Heart right ventricle (tissue), 16 donors: ENCODE results near the gene DAPK1. TPM values are rescaled to one million over a fixed set of nuclear protein-coding genes. Genes with fewer than 3 reads are reported as not detected.

Experiments used
- ATAC-seq, 8 donors: fragments of 200-7000 bp; cut with Tn5 transposase; one replicate each; pipeline ENCODE4 v1.9.1; 2020; ENCODE audit warnings: mild to moderate bottlenecking in 8 of 8, moderate library complexity in 8 of 8, moderate number of reproducible peaks in 1 of 8
- DNase-seq, 2 donors: peaks; one replicate each; pipeline ENCODE4 v3.0.0-alpha.2; 2020
- H3K27ac ChIP-seq, 10 donors: fragments of 200-600 bp; sonication (generic) in 2 of 10; one replicate each; pipeline versions ENCODE4 v1.5.0 to v1.8.0; 2020 to 2022; ENCODE audit warnings: mild to moderate bottlenecking in 3 of 10
- H3K27me3 ChIP-seq, 7 donors: fragments of 200-600 bp; one replicate each; pipeline ENCODE4 v1.8.0; 2021 to 2022; ENCODE audit warnings: mild to moderate bottlenecking in 2 of 7
- H3K36me3 ChIP-seq, 9 donors: fragments of 200-600 bp; sonication (generic) in 1 of 9; one replicate each; pipeline versions ENCODE4 v1.5.0 to v1.8.0; 2020 to 2022; ENCODE audit warnings: mild to moderate bottlenecking in 2 of 9
- H3K4me1 ChIP-seq, 9 donors: fragments of 200-600 bp; sonication (generic) in 1 of 9; one replicate each; pipeline versions ENCODE4 v1.5.0 to v1.8.0; 2020 to 2022; ENCODE audit warnings: mild to moderate bottlenecking in 4 of 9
- H3K4me3 ChIP-seq, 10 donors: fragments of 200-600 bp; sonication (generic) in 2 of 10; one replicate each; pipeline versions ENCODE4 v1.5.0 to v1.8.0; 2020 to 2022; ENCODE audit warnings: mild to moderate bottlenecking in 7 of 10, moderate library complexity in 2 of 10
- H3K9me3 ChIP-seq, 11 donors: fragments of 200-600 bp in 10 of 11; sonication (generic) in 2 of 11; one replicate each; pipeline versions ENCODE4 v1.5.0 to v1.8.0; 2013 to 2022; ENCODE audit warnings: mild to moderate bottlenecking in 2 of 11, control low read depth in 1 of 11, moderate library complexity in 1 of 11
- WGBS, 2 donors: extraction: QIAGEN DNeasy Blood & Tissue Kit; methylation state at CpG; one replicate each; pipeline ENCODE4 v1.1.7; 2013; ENCODE audit warnings: inconsistent platforms in 1 of 2; 5-methylcytosine and 5-hydroxymethylcytosine counted together
- intact Hi-C, 10 donors: fragments of 100-400 bp; cut with DNase I; formaldehyde crosslinking; loops; one replicate each; pipeline versions ENCODE4 v1.11.1 to v1.14.2; 2022
- polyA plus RNA-seq, 2 donors: library from polyadenylated mRNA; stranded (reverse); fragments of 200-250 nt; gene quantifications; one replicate each; pipeline ENCODE4 v1.2.3, GENCODE V29; 2013
- total RNA-seq, 10 donors: library from RNA; stranded (reverse); fragmentation: NEBNext Ultra II Directional in 3 of 10; extraction: Animal tissue kit (Norgen Biotek cat#: 25700) in 3 of 10; gene quantifications; one replicate each; pipeline versions ENCODE4 v1.2.1 to v1.2.4, GENCODE V29; 2021 to 2023
- TF ChIP-seq, protein P1 (sequence below), 9 donors: fragments of 200-600 bp; sonication (generic) in 2 of 9; IDR thresholded peaks; one replicate each; pipeline versions ENCODE4 v1.5.0 to v1.8.0; 2021 to 2022; ENCODE audit warnings: antibody characterized with exemption in 9 of 9, mild to moderate bottlenecking in 5 of 9, moderate library complexity in 1 of 9
- donor health status: Arrhythmogenic right ventricular cardiomyopathy.
- donor health status: ischemic (EF 13 %, LVEDD 7.1; RV severe dilation, severe dysfunction).
- donor health status: healthy with polysubstance abuse.
- donor health status: DM: no; HTN: yes; CAD: no.
- donor health status: DM: no; HTN: no; CAD: no.
- donor health status: ischemic (EF 25% LVEDD 6.9; RV normal size, moderate dysfunction).
- donor health status: ischemic (EF 25% LVEDD 5.7; RV mildly dilated, moderate dysfunction).
- donor health status: healthy.
- donor health status: DM: yes; HTN: yes; CAD: no.
- donor health status: Ischemic cardiomyopathy.
- donor health status: ischemic (EF 35%, LVEDD 5.7; RV mildly dilated, moderate dysfunction).
- donor health status: nonischemic (EF 11% LVEDD 7.7; RV severe dilation, severe dysfunction).
- donor health status: DM: yes; HTN: yes; CAD: no.
- donor health status: PGD.
- donor health status: ischemic (EF 29% LVEDD 5.4; RV normal size, mild dysfunction).
- donor health status: nonischemic (EF 23%, LVEDD 6.1; RV moderate dilation, normal function).

Gene DAPK1
- total and polyA plus RNA-seq, 12 donors, result 1.1 to 15.5 (median 4.2) TPM

DNA sequence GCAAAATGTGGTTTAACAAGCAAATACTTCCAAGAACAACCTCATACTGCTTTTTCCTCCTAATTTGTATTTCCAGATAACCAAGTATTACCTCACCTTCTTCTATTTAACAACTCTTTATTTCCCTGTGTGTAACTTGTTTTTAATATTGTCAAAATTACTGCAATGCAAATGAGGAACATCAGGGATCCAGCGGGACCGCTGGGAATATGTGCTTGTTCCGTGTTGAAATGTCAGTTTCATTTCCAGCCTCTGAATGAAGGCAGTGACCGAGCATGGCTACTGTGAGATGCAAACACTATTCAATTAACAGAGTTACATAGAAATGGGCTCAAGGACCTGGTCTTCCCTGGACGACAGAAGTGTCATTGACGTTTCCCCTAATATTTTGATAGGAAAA is 117.5 kb downstream of the DAPK1 start:
- peaks cover 0 to 4% (median 0%) of the 10 kb centered on the region in 7 donors for H3K27me3 ChIP-seq
- WGBS, 2 donors, result 87 to 92% methylated on average over 6 of the region's 6 CpGs
- peaks cover 0 to 4% (median 0%) of the 10 kb centered on the region in 11 donors for H3K9me3 ChIP-seq
- peaks cover 0 to 50% (median 0%) of the 10 kb centered on the region in 9 donors for H3K4me1 ChIP-seq
- H3K27ac ChIP-seq, result peak overlapping the region in 1 of 10 donors; percentile 43
- no peak for DNase-seq
- intact Hi-C loops, result no loop called here
- H3K4me3 ChIP-seq, result no peak overlapping the region
- TF ChIP-seq, protein P1, sequence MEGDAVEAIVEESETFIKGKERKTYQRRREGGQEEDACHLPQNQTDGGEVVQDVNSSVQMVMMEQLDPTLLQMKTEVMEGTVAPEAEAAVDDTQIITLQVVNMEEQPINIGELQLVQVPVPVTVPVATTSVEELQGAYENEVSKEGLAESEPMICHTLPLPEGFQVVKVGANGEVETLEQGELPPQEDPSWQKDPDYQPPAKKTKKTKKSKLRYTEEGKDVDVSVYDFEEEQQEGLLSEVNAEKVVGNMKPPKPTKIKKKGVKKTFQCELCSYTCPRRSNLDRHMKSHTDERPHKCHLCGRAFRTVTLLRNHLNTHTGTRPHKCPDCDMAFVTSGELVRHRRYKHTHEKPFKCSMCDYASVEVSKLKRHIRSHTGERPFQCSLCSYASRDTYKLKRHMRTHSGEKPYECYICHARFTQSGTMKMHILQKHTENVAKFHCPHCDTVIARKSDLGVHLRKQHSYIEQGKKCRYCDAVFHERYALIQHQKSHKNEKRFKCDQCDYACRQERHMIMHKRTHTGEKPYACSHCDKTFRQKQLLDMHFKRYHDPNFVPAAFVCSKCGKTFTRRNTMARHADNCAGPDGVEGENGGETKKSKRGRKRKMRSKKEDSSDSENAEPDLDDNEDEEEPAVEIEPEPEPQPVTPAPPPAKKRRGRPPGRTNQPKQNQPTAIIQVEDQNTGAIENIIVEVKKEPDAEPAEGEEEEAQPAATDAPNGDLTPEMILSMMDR (IDR thresholded peaks at IDR 0.05), result no peak
- H3K36me3 ChIP-seq, result no peaks in the 10 kb centered on the region
- no peak for ATAC-seq

DNA sequence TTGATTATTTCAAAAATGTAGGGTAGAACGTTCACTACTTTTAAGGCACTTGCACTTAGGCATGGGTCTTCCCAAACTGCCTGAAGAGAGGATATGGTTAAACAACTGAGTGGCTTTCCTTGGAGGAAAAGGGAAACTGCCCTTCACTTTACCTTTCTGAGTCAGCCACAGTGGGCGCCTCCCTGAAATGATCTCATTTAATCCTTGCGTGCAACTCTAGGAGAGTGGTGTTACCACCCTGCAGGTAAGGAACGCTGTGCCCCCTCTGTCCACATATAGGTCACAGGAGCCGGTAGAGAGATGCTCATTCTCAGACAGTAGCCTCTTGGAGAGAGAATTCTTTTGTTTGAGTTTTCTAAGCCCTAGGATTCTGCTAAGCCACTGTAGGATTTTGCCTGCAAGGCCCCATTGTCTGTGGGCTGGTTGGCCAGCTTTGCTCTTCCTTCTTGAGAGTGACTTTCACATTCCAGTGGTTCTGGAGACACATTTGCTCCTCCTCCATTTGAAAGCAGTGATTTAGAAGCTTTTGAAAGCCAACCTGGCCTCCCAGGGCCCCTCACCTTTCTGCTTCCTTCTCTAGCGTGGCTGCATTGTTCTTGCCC is 118.0 kb downstream of the DAPK1 start:
- Histone ChIP-seq H3K36me3 (no peaks in the 10 kb centered on the region), H3K4me3 (no peak overlapping the region), H3K9me3 (peaks cover 0 to 4% (median 0%) of the 10 kb centered on the region in 11 donors), H3K27me3 (peaks cover 0 to 4% (median 0%) of the 10 kb centered on the region in 7 donors), H3K27ac (no peak overlapping the region), H3K4me1 (peaks cover 0 to 48% (median 0%) of the 10 kb centered on the region in 9 donors)
- 90 to 96% methylated on average over 6 of the region's 6 CpGs for WGBS, 2 donors
- intact Hi-C loops, result no loop called here
- no peak for ATAC-seq
- TF ChIP-seq, protein P1 (IDR thresholded peaks at IDR 0.05), result no peak
- DNase-seq, result no peak

DNA sequence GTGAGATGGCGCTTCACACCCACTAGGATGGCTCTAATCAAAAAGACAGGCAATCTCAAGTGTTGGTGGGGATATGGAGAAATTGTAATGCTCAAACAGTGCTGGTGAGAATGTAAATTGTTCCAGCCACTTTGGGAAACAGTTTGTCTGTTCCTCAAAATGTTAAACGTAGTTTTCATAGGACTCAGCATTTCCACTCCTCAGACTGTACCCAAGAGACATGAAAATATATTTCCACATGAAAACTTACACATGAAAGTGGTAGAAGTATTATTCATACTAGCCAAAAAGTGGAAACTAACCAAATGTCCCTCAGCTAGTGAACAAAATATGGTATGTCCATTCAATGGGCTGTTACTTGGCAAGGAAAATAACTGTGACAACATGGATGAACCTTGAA is 120.6 kb downstream of the DAPK1 start:
- intact Hi-C loops, result no loop called here
- H3K36me3 ChIP-seq, result no peaks in the 10 kb centered on the region
- no peak overlapping the region for H3K4me3 ChIP-seq
- DNase-seq (no peak), ATAC-seq (peak in 1 of 8 donors; percentile 29)
- H3K9me3 ChIP-seq, result peaks cover 0 to 4% (median 0%) of the 10 kb centered on the region in 11 donors
- peaks cover 0 to 12% (median 0%) of the 10 kb centered on the region in 7 donors for H3K27me3 ChIP-seq
- H3K27ac ChIP-seq, result no peak overlapping the region
- TF ChIP-seq, protein P1 (IDR thresholded peaks at IDR 0.05), result no peak
- peaks cover 0 to 27% (median 0%) of the 10 kb centered on the region in 9 donors for H3K4me1 ChIP-seq
- WGBS, 2 donors, result 82 to 83% methylated on average over 2 of the region's 2 CpGs

DNA sequence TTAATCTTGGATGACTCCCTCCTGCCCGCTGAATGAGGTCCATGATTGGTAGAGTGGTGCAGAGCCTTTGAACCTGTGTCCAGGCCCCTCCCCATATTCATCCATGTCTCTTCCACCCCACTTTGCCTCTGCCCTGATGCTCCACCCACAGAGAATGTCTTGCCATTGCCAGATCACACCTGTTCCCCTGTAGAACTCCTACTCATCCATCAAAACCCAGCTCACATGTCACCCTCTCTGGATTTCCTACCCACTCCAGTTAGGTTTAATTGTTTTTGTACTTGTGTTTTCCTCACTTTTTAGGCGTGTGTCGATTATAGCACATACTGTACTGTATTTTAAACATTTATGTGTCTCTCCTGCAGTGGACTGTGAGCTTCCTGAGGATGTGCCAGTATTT is 121.3 kb downstream of the DAPK1 start:
- Histone ChIP-seq H3K36me3 (no peaks in the 10 kb centered on the region), H3K9me3 (peaks cover 0 to 4% (median 0%) of the 10 kb centered on the region in 11 donors), H3K4me3 (no peak overlapping the region), H3K4me1 (peaks cover 0 to 22% (median 0%) of the 10 kb centered on the region in 9 donors), H3K27me3 (peaks cover 0 to 12% (median 0%) of the 10 kb centered on the region in 7 donors), H3K27ac (no peak overlapping the region)
- ATAC-seq (no peak), DNase-seq (no peak)
- WGBS, 2 donors, result 84% methylated on average over 3 of the region's 3 CpGs
- TF ChIP-seq, protein P1 (IDR thresholded peaks at IDR 0.05), result no peak
- intact Hi-C loops, result no loop called here
